Hippocampal formation (tissue), 2 donors: ENCODE data around the gene TMEM114.

Experiments used
- DNase-seq, 2 donors: peaks; one replicate each; lab custom pipeline; 2025; lab: John Stamatoyannopoulos, UW

TMEM114 gene

GRCh38 chr16:8589900-8590688 is at the start of gene TMEM114:
TMEM114 (minus strand) TSS chr16:8590511; CDS start chr16:8589838, 673 bp downstream.
- no peak for DNase-seq

- no peak for DNase-seq
Observed at GRCh38 chr16:8639694-8640093, 49.4 kb upstream of the TMEM114 start.

GRCh38 chr16:8634991-8635736 is 44.9 kb upstream of the TMEM114 start:
- no peak for DNase-seq

- no peak for DNase-seq
Observed at GRCh38 chr16:8632675-8633182, 42.4 kb upstream of the TMEM114 start.

- DNase-seq, result no peak
Observed at GRCh38 chr16:8631818-8632465, 41.6 kb upstream of the TMEM114 start.

GRCh38 chr16:8631373-8631772 is 41.1 kb upstream of the TMEM114 start:
- DNase-seq, result no peak

GRCh38 chr16:8630255-8630953 is 40.1 kb upstream of the TMEM114 start:
- no peak for DNase-seq

- no peak for DNase-seq
Observed at GRCh38 chr16:8628981-8629725, 38.8 kb upstream of the TMEM114 start.

GRCh38 chr16:8627456-8627855 is 37.1 kb upstream of the TMEM114 start:
- no peak for DNase-seq

GRCh38 chr16:8626946-8627345 is 36.6 kb upstream of the TMEM114 start:
- DNase-seq, result no peak

GRCh38 chr16:8625491-8626087 is 35.3 kb upstream of the TMEM114 start:
- DNase-seq, result no peak

GRCh38 chr16:8623634-8624033 is 33.3 kb upstream of the TMEM114 start:
- DNase-seq, result no peak

- DNase-seq, result no peak
Observed at GRCh38 chr16:8622315-8622656, 32.0 kb upstream of the TMEM114 start.

- DNase-seq, result peak; percentile 62 to 79
Observed at GRCh38 chr16:8621572-8622314, 31.4 kb upstream of the TMEM114 start, which contains the start of gene METTL22. METTL22 (plus strand) TSS chr16:8621698; CDS start chr16:8625666, 3,968 bp downstream.

GRCh38 chr16:8621222-8621571 is 30.9 kb upstream of the TMEM114 start:
- no peak for DNase-seq

- DNase-seq, result no peak
Observed at GRCh38 chr16:8620535-8620934, 30.2 kb upstream of the TMEM114 start.

- no peak for DNase-seq
Observed at GRCh38 chr16:8619671-8620370, 29.5 kb upstream of the TMEM114 start.

GRCh38 chr16:8614435-8615029 is 24.2 kb upstream of the TMEM114 start:
- DNase-seq, result no peak
